Activated T-cell treated with anti-CD3 and anti-CD28 coated beads for 48 hours (primary cell): ENCODE results near the gene KREMEN1.

Source experiments
- DNase-seq: peaks from one replicate; pipeline ENCODE4 v3.0.0-alpha.2; 2020; ENCODE audit warnings: low read depth

Gene KREMEN1

GRCh38 chr22:29049655-29050263 is 23.1 kb upstream of the KREMEN1 start:
- DNase-seq: no peak

DNA sequence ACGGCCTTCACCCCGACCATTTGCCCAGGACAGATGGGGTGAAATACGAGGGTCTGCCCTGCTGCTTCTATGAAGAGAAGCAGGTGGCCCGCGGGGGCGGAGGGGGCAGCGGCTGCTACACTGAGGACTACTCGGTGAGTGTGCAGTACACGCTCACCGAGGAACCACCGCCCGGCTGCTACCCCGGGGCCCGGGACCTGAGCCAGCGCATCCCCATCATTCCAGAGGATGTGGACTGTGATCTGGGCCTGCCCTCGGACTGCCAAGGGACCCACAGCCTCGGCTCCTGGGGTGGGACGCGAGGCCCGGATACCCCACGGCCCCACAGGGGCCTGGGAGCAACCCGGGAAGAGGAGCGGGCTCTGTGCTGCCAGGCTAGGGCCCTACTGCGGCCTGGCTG is 22.4 kb upstream of the KREMEN1 start:
- no peak for DNase-seq

DNA sequence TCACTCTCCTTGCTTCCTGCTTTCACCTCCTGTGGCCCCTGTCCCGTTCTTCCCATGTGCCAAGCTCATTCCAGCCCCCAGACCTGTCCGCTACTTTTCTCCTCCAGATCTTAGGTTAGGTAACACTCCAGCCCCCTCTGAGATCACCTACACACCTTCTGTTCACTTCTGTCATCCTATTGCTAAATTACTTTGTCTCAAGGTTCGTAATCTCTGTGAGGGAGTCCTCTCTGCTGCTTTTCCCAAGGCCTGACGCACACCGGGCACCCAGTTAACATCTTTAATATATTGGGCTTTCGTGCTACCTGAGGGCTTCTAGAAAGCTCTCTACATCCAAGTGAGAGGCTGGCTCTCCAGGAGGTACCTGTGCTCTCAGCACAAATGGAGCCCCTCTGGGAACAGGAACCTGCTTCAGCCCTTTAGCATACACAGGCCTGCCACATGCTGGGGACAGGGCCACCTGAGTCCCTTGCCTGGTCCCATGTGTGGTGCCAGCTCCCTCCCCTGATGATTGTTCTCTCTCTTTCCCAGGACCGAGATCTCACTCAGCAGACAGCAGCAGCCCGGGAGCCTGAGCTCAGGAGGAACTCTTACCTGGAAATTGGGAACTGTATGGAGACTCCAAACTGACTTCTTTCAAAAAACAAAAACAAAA is 19.7 kb upstream of the KREMEN1 start:
- no peak for DNase-seq

DNA sequence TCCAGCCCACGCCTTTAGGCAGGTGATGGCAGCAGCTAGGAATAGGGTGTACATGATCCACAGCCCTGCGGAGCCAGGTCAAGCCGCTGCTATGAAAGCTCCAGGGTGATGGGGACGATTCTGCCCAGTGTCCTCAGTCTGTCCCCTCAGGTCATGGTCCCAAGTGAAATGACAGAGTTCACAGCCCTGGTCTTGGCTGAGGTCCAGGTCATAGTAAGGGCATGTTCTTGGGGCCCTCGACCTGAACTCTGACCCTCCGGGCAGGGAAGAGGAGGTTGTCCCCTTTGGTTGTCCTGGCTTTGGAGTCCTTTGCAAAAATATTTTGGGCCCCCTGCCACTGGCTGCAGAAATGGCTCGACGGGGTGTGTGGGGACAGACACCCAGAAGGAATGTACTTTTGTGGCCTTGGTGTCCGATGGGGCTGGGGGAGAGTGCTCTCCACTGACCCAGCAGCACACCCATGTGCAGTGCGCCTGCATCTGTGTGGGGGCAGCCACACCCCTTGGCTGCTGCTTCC is 18.5 kb upstream of the KREMEN1 start:
- DNase-seq: no peak

DNA sequence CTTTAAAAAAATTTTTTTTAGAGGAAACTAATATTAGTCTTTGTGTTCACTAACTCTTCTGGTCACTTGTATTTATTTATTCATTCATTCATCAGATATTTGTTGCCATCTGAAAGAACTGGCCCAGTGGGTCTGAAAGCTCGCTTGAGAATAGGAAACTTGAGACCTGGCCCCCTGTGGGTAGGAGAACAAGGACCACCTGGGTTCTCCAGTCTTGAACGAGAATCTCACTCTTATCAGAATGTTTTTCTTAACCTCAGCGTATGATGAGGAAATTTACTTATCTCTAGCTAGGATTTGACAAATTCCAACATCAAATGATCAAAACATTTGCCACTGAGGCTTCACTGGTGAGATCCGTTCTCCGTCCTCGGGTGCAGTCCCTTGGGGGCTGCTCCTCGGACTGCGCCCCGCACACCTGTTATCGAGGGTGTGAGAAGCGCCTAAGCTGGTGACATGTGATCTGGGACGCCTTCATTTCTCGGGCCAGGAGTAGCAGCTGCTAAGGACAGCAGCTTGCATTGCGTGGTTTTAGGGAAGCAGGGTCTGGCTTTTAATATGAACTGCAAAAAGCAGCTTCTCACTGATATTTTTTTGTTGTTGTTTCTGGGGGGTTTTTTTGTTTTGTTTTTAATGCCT is 17.5 kb upstream of the KREMEN1 start:
- DNase-seq: no peak

DNA sequence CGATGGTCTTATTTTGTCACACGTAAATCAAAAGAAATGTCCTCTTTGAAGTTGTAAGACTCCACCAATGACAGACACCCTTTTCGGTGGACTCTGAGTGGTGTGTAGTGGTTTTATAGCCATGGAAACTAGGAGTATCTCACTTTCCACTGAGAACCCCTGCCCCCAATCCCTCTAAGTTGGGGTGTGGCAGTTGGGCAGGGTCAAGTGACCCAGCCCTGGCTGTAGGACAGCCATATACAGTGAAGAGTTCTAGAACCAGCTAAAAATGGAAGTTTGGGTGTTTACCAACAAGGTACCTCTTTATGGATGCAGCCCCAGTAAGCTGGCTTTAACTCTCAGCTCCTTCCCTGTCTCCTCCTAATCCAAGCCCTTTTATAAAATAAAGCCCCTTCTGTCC is 16.4 kb upstream of the KREMEN1 start:
- no peak for DNase-seq

- no peak for DNase-seq
Measured at GRCh38 chr22:29060251-29060869, 12.5 kb upstream of the KREMEN1 start.

DNA sequence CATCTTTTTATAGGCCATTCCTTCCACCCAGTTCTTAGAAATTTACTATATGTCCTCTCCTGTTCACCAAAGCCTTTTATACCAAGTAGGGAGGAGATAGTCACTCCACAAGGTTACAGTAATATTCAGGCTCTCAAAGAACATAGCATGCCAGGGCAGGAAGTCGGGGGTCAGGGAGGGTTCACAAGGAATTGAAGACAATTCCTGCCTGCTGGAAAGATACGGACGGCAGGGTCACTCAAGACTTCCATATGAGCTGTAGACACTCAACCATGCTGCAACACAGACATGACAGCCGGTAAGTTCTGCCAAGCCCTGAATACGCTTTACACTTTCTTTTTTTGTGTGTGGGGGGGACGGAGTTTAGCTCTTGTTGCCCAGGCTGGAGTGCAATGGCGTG is 11.9 kb upstream of the KREMEN1 start:
- DNase-seq: no peak

DNA sequence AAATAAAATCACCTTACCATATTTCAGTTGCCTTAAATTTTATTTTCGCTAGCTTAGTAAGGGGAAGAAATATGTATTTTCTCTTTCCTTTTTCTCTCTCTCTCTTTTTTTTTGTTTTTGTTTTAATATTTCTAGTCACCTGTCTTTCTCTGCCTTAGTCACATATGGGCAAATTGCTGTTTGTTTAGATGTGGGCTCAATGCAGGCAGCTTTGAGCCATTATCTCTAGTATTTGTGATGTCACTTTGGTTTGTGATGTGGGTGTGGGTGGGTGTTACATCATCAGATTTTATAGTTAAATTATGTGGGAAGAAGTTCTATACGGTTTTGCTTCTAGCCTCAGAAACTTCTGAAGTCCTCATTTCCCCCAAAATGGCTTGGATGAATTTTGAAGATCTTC is 11.1 kb upstream of the KREMEN1 start, which contains the start of gene C22orf31:
C22orf31 (minus strand) TSS at position 59 of the 400 bp plus-strand sequence; CDS start at position 20, 39 bp downstream.
- no peak for DNase-seq

DNA sequence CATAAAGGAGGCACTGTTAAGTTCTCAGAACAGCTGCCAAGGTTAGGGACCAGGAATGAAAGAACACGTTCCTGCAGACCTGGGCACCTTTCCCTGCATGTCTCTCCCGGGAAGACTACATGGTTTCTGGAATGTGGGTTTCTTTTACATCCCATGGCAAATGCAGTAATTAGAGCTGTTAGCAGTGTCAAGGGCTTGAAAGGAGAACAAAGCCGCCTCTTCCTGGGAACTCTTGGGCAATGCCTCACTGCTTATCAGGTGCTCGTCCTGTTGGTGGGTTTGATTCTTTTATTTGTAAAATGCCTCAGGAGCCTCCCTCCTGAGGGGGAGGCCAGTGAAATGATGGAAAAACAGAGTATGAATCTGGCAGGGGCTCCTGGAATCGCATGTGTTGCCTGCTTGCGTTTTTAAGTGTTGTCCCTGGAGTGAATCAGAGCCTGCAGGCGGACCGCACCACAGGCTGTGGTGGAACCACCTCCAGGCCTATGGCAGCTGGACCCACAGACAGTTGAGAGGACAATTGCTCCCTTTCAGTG is 10.5 kb upstream of the KREMEN1 start:
- DNase-seq: no peak

GRCh38 chr22:29065468-29066190 is 7.2 kb upstream of the KREMEN1 start:
- DNase-seq: no peak

DNA sequence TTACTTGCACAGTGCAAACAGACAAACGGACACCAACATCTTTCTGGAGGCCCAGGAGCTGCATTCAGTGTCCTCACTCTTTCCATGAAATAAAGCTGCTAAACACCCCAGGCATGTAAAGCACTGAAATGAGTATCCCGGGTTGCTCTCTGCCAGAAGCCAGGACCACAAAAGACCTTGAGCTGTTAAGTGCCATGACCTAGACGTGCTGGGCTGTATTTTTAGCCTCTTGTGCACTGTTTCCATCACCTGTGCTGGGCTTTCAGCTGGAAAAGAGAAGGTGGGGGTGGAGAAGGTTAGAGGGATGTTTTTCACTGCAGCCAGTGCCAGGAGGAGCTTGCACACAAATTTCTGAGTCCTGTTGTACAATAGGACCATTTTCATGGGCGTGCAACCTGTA is 3.4 kb upstream of the KREMEN1 start:
- DNase-seq: no peak

GRCh38 chr22:29070490-29070889 is 2.3 kb upstream of the KREMEN1 start:
- DNase-seq: no peak

DNA sequence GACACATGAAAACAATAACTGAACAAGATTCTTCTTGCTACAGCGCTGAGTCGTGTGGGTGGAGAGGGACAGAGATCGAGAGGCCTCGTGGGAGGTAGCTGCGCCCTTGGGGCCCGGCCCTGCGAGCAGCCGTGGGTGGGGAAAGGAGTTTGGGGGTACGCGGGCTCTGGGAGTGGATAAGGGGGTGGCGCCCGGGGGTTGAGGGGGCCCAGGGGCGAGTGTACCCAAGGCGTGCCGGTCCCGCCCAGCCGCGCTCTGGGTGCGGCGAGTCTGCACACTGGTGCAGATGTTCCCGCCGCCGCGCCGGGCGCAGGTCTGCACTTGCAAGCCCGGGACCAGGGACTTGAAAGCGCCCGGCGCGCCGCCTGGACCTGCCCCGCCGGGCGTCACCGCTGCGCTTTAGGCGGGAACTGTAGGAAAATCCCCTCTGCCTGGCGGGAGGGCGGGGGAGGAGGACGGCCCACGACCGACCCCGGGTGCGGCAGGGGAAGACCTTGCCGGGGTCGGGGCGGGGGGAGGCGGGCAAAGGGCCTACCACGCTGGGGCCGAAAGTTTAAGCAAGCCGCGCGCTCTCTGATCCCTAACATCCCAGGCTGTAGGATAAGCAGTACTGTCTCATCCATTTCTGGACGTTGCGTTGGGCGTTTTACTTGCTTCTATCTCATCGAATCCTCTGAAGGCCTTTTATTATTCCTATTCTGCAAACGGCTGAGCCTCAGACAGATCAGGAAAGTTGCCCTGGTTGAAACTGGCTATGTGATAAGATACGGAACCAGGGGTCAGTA is 1.4 kb upstream of the KREMEN1 start:
- DNase-seq: peak; percentile 38

DNA sequence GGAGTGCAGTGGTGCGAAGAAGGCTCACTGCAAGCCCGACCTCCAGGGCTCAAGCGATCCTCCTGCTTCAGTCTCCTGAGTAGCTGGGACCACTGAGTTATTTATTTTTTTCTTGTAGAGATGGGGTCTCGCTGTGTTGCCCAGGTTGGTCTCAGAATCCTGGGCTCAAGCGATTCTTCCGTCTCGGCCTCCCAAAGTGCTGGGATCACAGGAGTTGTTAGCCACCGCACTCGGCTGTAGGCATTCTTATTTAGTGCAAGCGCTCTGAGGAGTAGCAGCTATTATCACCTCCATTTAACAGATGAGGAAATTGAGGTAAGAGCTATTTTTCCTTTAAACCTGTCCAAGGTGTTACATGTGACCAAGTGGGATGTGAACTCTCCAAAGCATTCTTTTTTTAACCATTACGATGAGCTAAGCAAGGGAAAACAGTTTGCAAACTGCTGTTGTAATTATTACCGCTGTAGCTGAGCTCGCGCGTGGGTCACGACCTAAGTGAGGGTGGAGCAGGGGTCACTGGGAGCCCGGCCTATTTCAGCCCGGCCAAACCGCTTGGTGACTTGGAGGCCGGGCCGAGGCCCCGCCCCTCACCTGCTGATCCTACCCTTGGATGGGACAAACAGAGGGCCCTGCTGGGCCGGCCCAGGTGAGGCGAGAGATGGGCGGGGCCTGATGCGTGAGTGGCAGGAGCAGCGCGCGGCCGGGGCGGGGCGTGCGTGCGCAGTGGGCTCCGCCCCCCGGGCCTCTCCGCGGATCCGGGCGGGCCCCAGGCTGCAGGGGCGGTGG is 449 bp upstream of the KREMEN1 start:
- peak; percentile 89 for DNase-seq

DNA sequence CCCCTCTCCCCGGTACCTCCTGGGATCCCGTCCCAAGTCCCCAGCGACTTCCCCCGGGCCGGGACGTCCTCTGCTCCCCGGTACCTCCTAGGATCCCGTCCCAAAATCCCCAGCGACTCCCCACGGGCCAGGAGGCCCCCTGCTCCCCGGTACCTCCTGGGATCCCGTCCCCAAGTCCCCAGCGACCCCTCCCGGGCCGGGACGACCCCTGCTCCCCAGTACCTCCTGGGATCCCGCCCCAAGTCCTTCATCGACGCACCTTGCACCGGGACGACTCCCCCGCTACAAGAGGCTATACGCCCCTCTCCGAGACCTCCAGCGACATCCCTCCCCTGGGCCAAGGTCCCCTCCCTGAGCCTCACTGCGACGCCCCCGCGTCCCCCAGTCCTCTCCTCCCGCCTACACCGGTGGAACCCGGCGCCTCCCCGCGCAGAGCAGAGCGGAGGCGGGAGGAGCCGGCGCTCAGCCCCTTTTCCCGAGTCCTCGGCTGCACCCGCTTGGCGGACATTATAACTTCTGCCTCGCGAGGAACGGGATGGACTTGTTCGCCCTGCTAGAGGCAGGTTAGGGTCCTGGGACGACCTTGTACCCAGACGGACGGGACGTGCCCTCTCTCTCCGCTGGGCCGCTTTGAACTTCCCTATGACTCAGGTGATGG is 912 bp downstream of the KREMEN1 start:
- DNase-seq: no peak

DNA sequence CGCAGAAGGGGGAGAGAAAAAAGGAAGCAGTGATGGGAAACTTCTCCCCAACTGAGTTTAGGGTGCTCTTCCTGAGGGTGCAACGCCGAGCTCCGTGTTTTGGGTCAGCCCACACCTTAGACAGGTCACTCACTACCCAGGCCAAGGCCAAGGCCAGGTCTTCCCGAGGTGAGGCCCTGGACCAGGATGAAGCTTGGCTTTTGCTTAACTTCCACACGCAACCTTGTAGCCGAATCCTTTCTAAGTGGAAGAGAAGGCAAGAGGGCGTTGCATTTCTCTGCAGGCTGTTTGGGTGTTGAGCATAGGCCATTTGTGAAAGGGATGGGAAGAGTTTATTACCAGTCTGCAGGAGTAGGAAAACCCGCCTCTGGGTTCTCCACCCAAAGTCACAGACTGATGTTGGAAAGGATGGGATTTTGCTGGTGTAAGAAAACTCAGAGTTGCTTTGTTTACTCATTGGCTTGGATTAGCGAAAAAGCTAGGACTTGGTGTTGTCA is 1.5 kb downstream of the KREMEN1 start:
- no peak for DNase-seq

DNA sequence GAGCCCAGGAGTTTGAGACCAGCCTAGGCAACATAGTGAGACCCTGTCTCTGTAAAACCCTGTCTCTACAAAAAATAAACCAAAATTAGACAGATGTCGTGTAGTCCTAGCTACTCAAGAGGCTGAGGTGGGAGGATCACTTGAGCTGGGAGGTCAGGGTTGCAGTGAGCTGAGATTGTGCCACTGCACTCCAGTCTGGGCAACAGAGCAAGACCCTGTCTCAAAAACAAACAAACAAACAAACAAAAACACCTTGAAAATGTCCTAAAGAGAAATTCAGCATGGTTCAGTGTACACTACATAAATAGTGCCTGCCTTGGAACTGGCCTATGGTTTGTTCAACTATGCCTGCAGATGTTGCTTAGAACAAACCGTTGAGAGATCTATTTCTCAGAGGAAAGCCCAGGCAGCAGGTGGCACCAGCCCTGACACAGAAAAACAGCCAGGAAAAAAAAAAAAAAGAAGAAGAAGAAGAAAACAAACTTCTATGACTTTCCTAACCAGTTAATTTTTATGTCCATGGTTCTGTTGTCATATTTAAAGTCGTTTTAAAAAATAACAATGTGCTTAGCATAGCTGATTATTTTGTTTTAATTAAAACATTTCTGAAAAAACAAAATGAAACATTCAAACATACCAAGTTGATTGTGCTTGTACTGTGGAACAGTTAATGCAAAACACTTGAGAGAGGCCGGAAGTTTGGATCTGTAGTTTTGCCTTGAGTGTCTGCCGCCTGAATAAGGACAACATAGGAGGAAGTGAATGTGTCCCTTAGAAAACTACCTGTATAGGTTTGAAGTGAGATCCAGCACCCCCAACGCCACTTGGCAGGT is 5.4 kb downstream of the KREMEN1 start:
- DNase-seq: no peak

GRCh38 chr22:29078869-29079207 is 6.0 kb downstream of the KREMEN1 start:
- DNase-seq: no peak
